Duodenal mucosa (tissue), 2 donors: ENCODE results near the gene SEMA6A.

Source experiments
- H3K27ac ChIP-seq: one replicate; pipeline ENCODE4 v1.7.0; 2013; ENCODE audit warnings: low read depth, low read length
- H3K27me3 ChIP-seq, 2 donors: one replicate each; pipeline ENCODE4 v1.7.0; 2013; ENCODE audit warnings: low read length in 2 of 2, control low read depth in 1 of 2; ENCODE audit not compliant: insufficient read depth in 2 of 2, control insufficient read depth in 1 of 2
- H3K36me3 ChIP-seq, 2 donors: one replicate each; pipeline ENCODE4 v1.7.0; 2013; ENCODE audit warnings: low read length in 2 of 2, control low read depth in 1 of 2; ENCODE audit not compliant: insufficient read depth in 2 of 2, control insufficient read depth in 1 of 2
- H3K4me1 ChIP-seq, 2 donors: one replicate each; pipeline ENCODE4 v1.7.0; 2013; ENCODE audit warnings: low read length in 2 of 2, control low read depth in 1 of 2; ENCODE audit not compliant: insufficient read depth in 2 of 2, control insufficient read depth in 1 of 2
- H3K4me3 ChIP-seq, 2 donors: one replicate each; pipeline ENCODE4 v1.7.0; 2013; ENCODE audit warnings: low read length in 2 of 2, low read depth in 1 of 2
- H3K9ac ChIP-seq, 2 donors: one replicate each; pipeline ENCODE4 v1.7.0; 2013; ENCODE audit warnings: low read length in 2 of 2, low read depth in 1 of 2
- H3K9me3 ChIP-seq, 2 donors: one replicate each; pipeline ENCODE4 v1.7.0; 2013; ENCODE audit warnings: low read length in 2 of 2, control low read depth in 1 of 2; ENCODE audit not compliant: control insufficient read depth in 1 of 2

SEMA6A gene

GRCh38 chr5:116404016-116404415 is 170.6 kb downstream of the SEMA6A start:
- no peaks in the 10 kb centered on the region for H3K36me3 ChIP-seq
- no peak overlapping the region for H3K4me3 ChIP-seq
- no peaks in the 10 kb centered on the region for H3K4me1 ChIP-seq
- no peaks in the 10 kb centered on the region for H3K27me3 ChIP-seq
- no peak overlapping the region for H3K27ac ChIP-seq
- H3K9me3 ChIP-seq = no peaks in the 10 kb centered on the region
- H3K9ac ChIP-seq = no peak overlapping the region

- Histone ChIP-seq H3K36me3 (no peaks in the 10 kb centered on the region), H3K9ac (no peak overlapping the region), H3K4me3 (no peak overlapping the region), H3K4me1 (no peaks in the 10 kb centered on the region), H3K27me3 (no peaks in the 10 kb centered on the region), H3K27ac (no peak overlapping the region), H3K9me3 (no peaks in the 10 kb centered on the region)
Measured at GRCh38 chr5:116402235-116402634, 172.4 kb downstream of the SEMA6A start.

DNA sequence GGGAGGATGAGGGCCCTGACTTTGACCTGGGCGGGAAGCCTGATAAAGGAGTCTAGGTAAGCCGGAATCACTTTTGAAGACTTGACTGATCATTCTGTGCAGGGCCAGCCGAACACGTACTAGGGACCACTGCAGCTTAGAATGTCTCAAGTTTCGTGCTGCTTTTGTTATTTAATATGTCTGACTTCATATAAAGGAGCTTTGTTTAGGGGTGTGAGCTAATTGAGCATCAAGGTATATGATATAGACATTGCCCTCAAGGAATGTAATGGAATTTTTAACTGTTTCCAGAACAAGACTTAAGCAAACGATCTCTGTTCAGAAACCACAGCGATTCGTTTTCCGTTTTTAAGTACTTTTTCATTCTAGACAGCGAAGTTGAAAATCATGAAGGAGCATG is 173.0 kb downstream of the SEMA6A start:
- no peaks in the 10 kb centered on the region for H3K4me1 ChIP-seq
- no peaks in the 10 kb centered on the region for H3K9me3 ChIP-seq
- no peak overlapping the region for H3K27ac ChIP-seq
- H3K9ac ChIP-seq = no peak overlapping the region
- H3K36me3 ChIP-seq = no peaks in the 10 kb centered on the region
- H3K27me3 ChIP-seq = no peaks in the 10 kb centered on the region
- no peak overlapping the region for H3K4me3 ChIP-seq

DNA sequence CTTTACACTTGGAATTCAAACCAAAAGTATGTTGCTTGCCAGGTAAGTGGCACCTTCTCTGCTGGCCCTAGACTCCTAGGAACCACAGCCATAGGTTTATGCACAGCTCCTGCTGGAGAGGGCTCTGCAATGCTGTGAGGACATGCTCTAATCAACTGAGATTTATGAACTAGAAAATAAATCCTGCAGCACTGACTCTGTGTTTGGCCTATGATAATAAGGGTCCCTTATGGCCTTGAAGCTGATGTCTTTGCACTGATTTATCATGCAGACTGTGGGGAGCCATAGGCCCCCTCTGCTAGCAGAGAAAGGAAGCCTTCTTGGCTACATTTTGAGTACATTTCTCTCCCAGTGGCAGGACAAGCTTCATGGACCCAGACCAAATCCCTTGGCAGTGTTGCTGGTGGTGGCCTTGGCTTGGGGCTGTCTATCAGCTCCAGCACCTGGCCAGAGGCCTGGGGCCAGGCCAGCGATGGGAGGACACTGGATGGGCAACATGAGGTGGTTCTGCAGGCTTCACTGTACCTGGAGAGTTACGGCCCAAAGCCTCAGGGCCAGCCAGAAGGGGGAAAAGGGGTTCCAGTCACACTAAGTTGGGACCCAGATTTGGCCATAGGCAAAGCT is 178.0 kb downstream of the SEMA6A start:
- Histone ChIP-seq H3K9me3 (no peaks in the 10 kb centered on the region), H3K27ac (no peak overlapping the region), H3K9ac (no peak overlapping the region), H3K4me1 (no peaks in the 10 kb centered on the region), H3K27me3 (no peaks in the 10 kb centered on the region), H3K4me3 (no peak overlapping the region), H3K36me3 (no peaks in the 10 kb centered on the region)

GRCh38 chr5:116395631-116396203 is 178.9 kb downstream of the SEMA6A start:
- Histone ChIP-seq H3K4me3 (no peak overlapping the region), H3K36me3 (no peaks in the 10 kb centered on the region), H3K9ac (no peak overlapping the region), H3K27ac (no peak overlapping the region), H3K27me3 (no peaks in the 10 kb centered on the region), H3K9me3 (no peaks in the 10 kb centered on the region), H3K4me1 (no peaks in the 10 kb centered on the region)

- no peaks in the 10 kb centered on the region for H3K27me3 ChIP-seq
- H3K4me1 ChIP-seq = no peaks in the 10 kb centered on the region
- no peak overlapping the region for H3K9ac ChIP-seq
- H3K27ac ChIP-seq = no peak overlapping the region
- no peaks in the 10 kb centered on the region for H3K9me3 ChIP-seq
- no peak overlapping the region for H3K4me3 ChIP-seq
- H3K36me3 ChIP-seq = no peaks in the 10 kb centered on the region
Measured at GRCh38 chr5:116395226-116395625, 179.4 kb downstream of the SEMA6A start.

DNA sequence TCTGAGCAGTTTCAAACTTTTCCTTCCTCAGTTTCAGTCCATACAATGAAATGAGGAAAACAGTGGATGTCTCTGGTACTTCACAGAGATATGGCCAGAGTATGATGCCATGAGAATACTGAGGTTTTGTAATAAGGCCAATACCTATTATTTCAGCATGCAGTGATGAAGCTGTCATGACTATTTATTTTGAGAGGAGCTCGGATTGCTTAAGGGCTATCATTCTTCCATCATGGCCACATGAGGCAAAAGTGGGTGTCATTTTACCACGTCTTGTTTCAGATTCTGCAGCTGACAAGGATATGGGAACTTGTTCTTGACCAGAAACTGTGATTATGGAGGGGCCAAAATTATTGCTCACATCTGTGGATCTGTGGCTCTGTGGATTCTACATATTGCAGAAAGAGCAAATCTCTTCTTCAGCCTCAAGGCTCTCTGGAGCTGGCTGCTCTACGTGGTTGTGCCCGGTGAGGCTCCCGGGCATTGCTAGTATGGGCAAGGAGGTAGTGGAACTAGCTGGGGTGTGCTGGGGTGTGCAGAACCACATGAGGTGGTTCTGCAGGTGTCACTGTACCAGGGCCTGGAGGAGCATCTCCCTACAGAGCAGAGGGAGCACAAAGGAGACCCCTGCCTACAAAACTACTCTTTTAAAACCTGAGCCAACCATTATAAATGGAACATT is 180.3 kb downstream of the SEMA6A start:
- H3K9ac ChIP-seq = no peak overlapping the region
- no peaks in the 10 kb centered on the region for H3K27me3 ChIP-seq
- no peak overlapping the region for H3K27ac ChIP-seq
- H3K9me3 ChIP-seq = no peaks in the 10 kb centered on the region
- H3K4me3 ChIP-seq = no peak overlapping the region
- H3K4me1 ChIP-seq = no peaks in the 10 kb centered on the region
- H3K36me3 ChIP-seq = no peaks in the 10 kb centered on the region
